ENCODE data around the gene DHRS3. TPM values are rescaled to one million over a fixed set of nuclear protein-coding genes. Genes with fewer than 3 reads are reported as not detected.
A peak's percentile ranks its signal among the peaks of the same experiment; 100 is the strongest.

Gene DHRS3
- total RNA-seq, 1 donor from 2014 or later = 64.1 TPM

GRCh38 chr1:12640237-12640957 is 22.4 kb upstream of the DHRS3 start:
- DNase-seq (ENCODE audit: low read depth in 2 of 2) = peak in 1 of 2 donors; percentile 20

GRCh38 chr1:12637693-12638092 is 19.7 kb upstream of the DHRS3 start:
- no peak for DNase-seq (ENCODE audit: low read depth in 2 of 2)

GRCh38 chr1:12636098-12636950 is 18.3 kb upstream of the DHRS3 start:
- DNase-seq (ENCODE audit: low read depth in 2 of 2) = peak in 1 of 2 donors; percentile 78

GRCh38 chr1:12634696-12635202 is 16.7 kb upstream of the DHRS3 start:
- peak; percentile 83 to 85 for DNase-seq (ENCODE audit: low read depth in 2 of 2)

GRCh38 chr1:12634156-12634555 is 16.1 kb upstream of the DHRS3 start:
- DNase-seq (ENCODE audit: low read depth in 2 of 2) = no peak

GRCh38 chr1:12631571-12631970 is 13.6 kb upstream of the DHRS3 start:
- DNase-seq (ENCODE audit: low read depth in 2 of 2) = no peak

GRCh38 chr1:12630946-12631530 is 13.0 kb upstream of the DHRS3 start:
- DNase-seq (ENCODE audit: low read depth in 2 of 2) = no peak

GRCh38 chr1:12629985-12630760 is 12.2 kb upstream of the DHRS3 start:
- no peak for DNase-seq (ENCODE audit: low read depth in 2 of 2)

GRCh38 chr1:12629511-12629956 is 11.5 kb upstream of the DHRS3 start:
- no peak for DNase-seq (ENCODE audit: low read depth in 2 of 2)

- DNase-seq (ENCODE audit: low read depth in 2 of 2) = no peak
Observed at GRCh38 chr1:12627296-12627695, 9.3 kb upstream of the DHRS3 start.

- peak; percentile 52 to 65 for DNase-seq (ENCODE audit: low read depth in 2 of 2)
Observed at GRCh38 chr1:12626888-12627287, 8.9 kb upstream of the DHRS3 start.

- no peak for DNase-seq (ENCODE audit: low read depth in 2 of 2)
Observed at GRCh38 chr1:12625276-12625675, 7.3 kb upstream of the DHRS3 start.

- peak; percentile 45 to 59 for DNase-seq (ENCODE audit: low read depth in 2 of 2)
Observed at GRCh38 chr1:12622506-12622905, 4.5 kb upstream of the DHRS3 start.

- DNase-seq (ENCODE audit: low read depth in 2 of 2) = peak; percentile 81 to 96
Observed at GRCh38 chr1:12621346-12622335, 3.6 kb upstream of the DHRS3 start.

- DNase-seq (ENCODE audit: low read depth in 2 of 2) = no peak
Observed at GRCh38 chr1:12620931-12621330, 2.9 kb upstream of the DHRS3 start.

- DNase-seq (ENCODE audit: low read depth in 2 of 2) = no peak
Observed at GRCh38 chr1:12620488-12620865, 2.5 kb upstream of the DHRS3 start.

- peak; percentile 64 to 90 for DNase-seq (ENCODE audit: low read depth in 2 of 2)
Observed at GRCh38 chr1:12619792-12620487, 1.9 kb upstream of the DHRS3 start.

GRCh38 chr1:12618965-12619791 is 1.2 kb upstream of the DHRS3 start:
- DNase-seq (ENCODE audit: low read depth in 2 of 2) = peak in 1 of 2 donors; percentile 90

- no peak for DNase-seq (ENCODE audit: low read depth in 2 of 2)
Observed at GRCh38 chr1:12618661-12618964, 603 bp upstream of the DHRS3 start.

Data from dermis microvascular lymphatic vessel endothelial cell (primary cell).